ENCODE data around the gene PDE4D.

PDE4D gene

DNA sequence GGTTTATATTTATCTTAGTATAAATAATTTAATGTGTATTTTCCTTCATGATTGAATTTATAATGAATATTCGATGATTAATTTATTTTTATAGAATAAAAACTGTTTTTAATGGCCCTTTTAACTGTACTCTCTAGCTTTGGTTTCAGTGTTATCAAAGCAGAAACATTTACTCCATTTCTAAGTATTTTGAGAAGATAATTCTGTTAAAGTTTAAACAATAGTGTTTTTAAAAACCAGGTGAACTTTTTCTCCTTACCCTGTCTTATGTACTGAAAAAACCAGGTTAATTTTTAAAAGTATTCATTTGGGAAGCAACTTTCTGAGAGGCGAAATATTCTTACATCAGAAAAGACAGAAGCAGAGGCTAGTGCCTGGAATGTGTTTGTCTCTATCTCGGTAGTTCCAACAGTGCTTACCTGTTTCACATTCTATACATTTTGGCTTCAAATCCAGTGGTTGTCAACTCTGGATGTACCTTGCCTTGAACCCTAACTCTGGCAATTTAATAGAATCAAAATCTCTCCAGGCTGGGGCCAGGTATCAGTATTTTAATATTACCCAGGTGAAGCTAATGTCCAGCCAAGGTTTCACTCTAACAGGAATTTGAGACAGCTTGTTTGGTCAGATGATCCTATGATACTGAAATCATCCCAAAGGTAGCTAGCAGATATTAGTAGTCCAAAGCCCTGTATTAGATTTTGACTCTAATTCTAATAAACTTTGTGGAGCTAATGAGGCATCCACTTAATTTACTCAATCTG is 434.4 kb downstream of the PDE4D start:
- no peaks in the 10 kb centered on the region for H3K9me3 ChIP-seq
- TF ChIP-seq, protein P1, sequence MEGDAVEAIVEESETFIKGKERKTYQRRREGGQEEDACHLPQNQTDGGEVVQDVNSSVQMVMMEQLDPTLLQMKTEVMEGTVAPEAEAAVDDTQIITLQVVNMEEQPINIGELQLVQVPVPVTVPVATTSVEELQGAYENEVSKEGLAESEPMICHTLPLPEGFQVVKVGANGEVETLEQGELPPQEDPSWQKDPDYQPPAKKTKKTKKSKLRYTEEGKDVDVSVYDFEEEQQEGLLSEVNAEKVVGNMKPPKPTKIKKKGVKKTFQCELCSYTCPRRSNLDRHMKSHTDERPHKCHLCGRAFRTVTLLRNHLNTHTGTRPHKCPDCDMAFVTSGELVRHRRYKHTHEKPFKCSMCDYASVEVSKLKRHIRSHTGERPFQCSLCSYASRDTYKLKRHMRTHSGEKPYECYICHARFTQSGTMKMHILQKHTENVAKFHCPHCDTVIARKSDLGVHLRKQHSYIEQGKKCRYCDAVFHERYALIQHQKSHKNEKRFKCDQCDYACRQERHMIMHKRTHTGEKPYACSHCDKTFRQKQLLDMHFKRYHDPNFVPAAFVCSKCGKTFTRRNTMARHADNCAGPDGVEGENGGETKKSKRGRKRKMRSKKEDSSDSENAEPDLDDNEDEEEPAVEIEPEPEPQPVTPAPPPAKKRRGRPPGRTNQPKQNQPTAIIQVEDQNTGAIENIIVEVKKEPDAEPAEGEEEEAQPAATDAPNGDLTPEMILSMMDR (IDR thresholded peaks at IDR 0.05), result no peak
- no peak for DNase-seq
- peaks cover 0 to 5% (median 0%) of the 10 kb centered on the region in 3 donors for H3K36me3 ChIP-seq
- no peak overlapping the region for H3K27ac ChIP-seq
- H3K4me3 ChIP-seq, result no peak overlapping the region
- no peaks in the 10 kb centered on the region for H3K4me1 ChIP-seq
- intact Hi-C loops (cut with DNase I; ENCODE audit: low total_unique reads), result no loop called here
- H3K27me3 ChIP-seq, result no peaks in the 10 kb centered on the region

DNA sequence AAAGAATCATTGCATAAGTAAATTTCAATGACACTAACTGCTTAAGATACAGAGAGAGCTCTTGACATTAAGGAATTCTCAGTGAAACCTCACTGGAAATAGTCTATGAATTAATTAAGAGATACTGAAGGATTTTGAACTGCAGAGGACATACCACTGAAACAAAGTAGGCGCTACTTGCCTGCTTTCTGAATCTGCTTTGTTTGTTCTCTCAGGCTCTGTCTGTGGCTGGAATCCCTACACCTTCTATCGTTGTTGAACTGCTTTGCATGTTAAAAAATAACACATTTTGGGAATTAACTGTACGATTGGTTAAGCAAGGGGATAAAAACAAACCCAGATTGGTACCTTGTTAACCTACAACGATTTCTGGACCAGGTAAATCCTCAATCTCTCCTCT is 435.2 kb downstream of the PDE4D start:
- intact Hi-C loops (cut with DNase I; ENCODE audit: low total_unique reads), result no loop called here
- no peaks in the 10 kb centered on the region for H3K4me1 ChIP-seq
- H3K27ac ChIP-seq, result no peak overlapping the region

DNA sequence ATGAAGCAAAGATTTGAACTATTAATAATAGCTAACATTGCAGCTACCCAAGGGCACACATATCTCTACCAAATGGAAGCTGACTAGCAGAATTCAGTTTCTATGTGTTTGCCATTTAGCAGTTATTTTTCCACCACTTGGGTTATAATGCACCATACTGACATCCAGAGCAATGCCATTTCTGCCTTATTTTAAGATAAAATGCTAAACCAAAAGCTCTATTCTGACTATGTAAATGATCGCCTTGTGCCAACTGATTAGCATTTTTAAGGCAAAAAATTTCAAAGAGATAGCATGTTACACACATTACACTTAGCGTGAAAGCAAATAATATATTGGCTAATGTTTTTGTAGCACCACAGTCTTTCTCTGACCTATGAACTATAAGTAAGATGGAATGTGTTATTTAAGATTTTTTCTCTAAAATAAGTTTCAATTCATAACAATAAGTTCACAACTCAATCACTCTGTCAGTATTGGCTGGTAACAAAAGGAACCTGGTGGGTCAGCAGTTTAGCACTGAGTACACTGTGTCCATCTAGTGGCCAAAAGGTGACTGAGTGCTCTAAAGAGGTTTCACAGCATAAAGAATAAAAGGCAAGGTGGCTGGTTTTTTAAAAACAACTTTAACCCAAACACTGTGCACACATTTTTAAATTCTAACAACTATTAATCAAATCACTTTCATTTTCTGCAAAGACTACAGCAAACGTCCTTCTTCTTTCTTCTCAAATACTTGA is 443.5 kb downstream of the PDE4D start:
- H3K36me3 ChIP-seq, result peaks cover 0 to under 1% (median 0%) of the 10 kb centered on the region in 3 donors
- intact Hi-C loops (cut with DNase I; ENCODE audit: low total_unique reads), result no loop called here
- no peak for DNase-seq
- H3K4me3 ChIP-seq, result no peak overlapping the region
- H3K4me1 ChIP-seq, result no peaks in the 10 kb centered on the region
- no peaks in the 10 kb centered on the region for H3K9me3 ChIP-seq
- H3K27ac ChIP-seq, result no peak overlapping the region
- no peaks in the 10 kb centered on the region for H3K27me3 ChIP-seq
- TF ChIP-seq, protein P1 (IDR thresholded peaks at IDR 0.05), result no peak

More for the DNA sequence above, 435.2 kb downstream of the PDE4D start:
- no peaks in the 10 kb centered on the region for H3K9me3 ChIP-seq
- peaks cover 0 to 5% (median 0%) of the 10 kb centered on the region in 3 donors for H3K36me3 ChIP-seq
- H3K4me3 ChIP-seq, result no peak overlapping the region
- no peak for DNase-seq
- TF ChIP-seq, protein P1 (IDR thresholded peaks at IDR 0.05), result no peak
- no peaks in the 10 kb centered on the region for H3K27me3 ChIP-seq

DNA sequence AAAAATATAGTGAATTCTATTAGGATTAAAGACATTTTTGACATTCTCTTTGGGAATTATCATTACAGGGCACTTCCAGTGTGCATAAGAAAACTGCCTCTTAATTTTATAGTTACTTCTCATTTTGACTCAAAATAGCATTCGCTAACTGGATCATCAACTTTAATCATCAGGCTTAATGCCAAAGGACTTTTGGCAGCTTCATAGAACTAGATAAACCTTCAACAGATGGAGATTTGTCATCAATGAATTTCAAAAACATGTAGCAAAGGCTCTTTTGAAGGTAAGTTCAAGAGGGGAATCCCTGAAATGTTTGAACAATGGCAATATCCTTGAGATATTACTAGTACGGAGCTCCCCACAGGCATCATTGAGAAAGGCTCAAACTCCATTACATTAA is 447.2 kb downstream of the PDE4D start:
- TF ChIP-seq, protein P1 (IDR thresholded peaks at IDR 0.05), result no peak
- no peak overlapping the region for H3K27ac ChIP-seq
- no peaks in the 10 kb centered on the region for H3K36me3 ChIP-seq
- no peak for DNase-seq
- intact Hi-C loops (cut with DNase I; ENCODE audit: low total_unique reads), result no loop called here
- H3K4me3 ChIP-seq, result no peak overlapping the region
- H3K9me3 ChIP-seq, result no peaks in the 10 kb centered on the region
- no peaks in the 10 kb centered on the region for H3K4me1 ChIP-seq
- no peaks in the 10 kb centered on the region for H3K27me3 ChIP-seq

DNA sequence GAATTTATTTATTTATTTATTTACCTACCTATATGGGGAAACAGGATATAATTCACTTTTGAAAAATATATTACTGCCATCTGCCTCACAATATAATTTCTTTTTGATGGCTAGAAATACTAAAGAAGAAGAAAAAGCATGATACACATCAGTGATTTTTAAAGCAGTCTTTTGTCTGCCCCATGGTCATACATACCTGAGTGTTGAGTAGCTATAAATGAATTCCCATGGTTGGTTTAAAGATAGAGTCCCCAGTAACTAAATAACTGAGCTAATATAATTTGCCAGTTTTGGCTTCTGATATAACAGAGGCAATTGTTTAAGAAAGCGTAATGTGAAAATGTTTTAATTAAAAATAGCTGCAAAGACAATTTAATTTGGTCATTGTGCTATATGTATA is 447.8 kb downstream of the PDE4D start:
- TF ChIP-seq, protein P1 (IDR thresholded peaks at IDR 0.05), result no peak
- Histone ChIP-seq H3K27ac (no peak overlapping the region), H3K9me3 (no peaks in the 10 kb centered on the region), H3K36me3 (no peaks in the 10 kb centered on the region), H3K4me1 (no peaks in the 10 kb centered on the region), H3K27me3 (no peaks in the 10 kb centered on the region), H3K4me3 (no peak overlapping the region)
- no peak for DNase-seq
- intact Hi-C loops (cut with DNase I; ENCODE audit: low total_unique reads), result no loop called here

All from tibial artery (tissue), 4 donors.